VCaP (cell line): Measurements from ENCODE around the gene GPR78.

Source experiments
- H3K27ac ChIP-seq: fragments of 450-650 bp; 2 replicates; pipeline ENCODE4 v1.5.1; 2017
- CTCF ChIP-seq: fragments of 450-650 bp; conservative IDR thresholded peaks from 2 replicates; pipeline ENCODE4 v1.5.1; 2017; ENCODE audit warnings: mild to moderate bottlenecking, moderate library complexity

Gene GPR78

GRCh38 chr4:8547912-8548730 is 32.1 kb upstream of the GPR78 start:
- no peak overlapping the region for H3K27ac ChIP-seq
- TF ChIP-seq CTCF = no peak

- no peak overlapping the region for H3K27ac ChIP-seq
- TF ChIP-seq CTCF = no peak
Observed at GRCh38 chr4:8548731-8549351, 31.4 kb upstream of the GPR78 start.

- no peak overlapping the region for H3K27ac ChIP-seq
- no peak for TF ChIP-seq CTCF
Observed at GRCh38 chr4:8549352-8549931, 30.8 kb upstream of the GPR78 start.

GRCh38 chr4:8550691-8551090 is 29.5 kb upstream of the GPR78 start:
- no peak for TF ChIP-seq CTCF
- no peak overlapping the region for H3K27ac ChIP-seq

GRCh38 chr4:8552024-8552423 is 28.2 kb upstream of the GPR78 start:
- H3K27ac ChIP-seq = no peak overlapping the region
- no peak for TF ChIP-seq CTCF

GRCh38 chr4:8552581-8553205 is 27.5 kb upstream of the GPR78 start:
- no peak overlapping the region for H3K27ac ChIP-seq
- TF ChIP-seq CTCF = no peak

- TF ChIP-seq CTCF = no peak
- H3K27ac ChIP-seq = no peak overlapping the region
Observed at GRCh38 chr4:8553216-8553615, 27.0 kb upstream of the GPR78 start.
